LNCaP clone FGC (cell line): ENCODE data around the gene LHFPL2.

Experiments used
- DNase-seq: peaks from one replicate; pipeline ENCODE4 v3.0.0-alpha.2; 2011; ENCODE audit warnings: low read depth
- H3K4me3 ChIP-seq: 2 replicates; pipeline ENCODE4 v1.5.1; 2011; ENCODE audit warnings: mild to moderate bottlenecking, low read depth, low read length, control low read depth
- TF ChIP-seq, protein P1 (sequence below): IDR thresholded peaks from 2 replicates; pipeline ENCODE4 v1.5.1; 2012; ENCODE audit warnings: mild to moderate bottlenecking; ENCODE audit not compliant: control insufficient read depth, insufficient read depth; ENCODE audit errors: extremely low read depth

Gene LHFPL2

DNA sequence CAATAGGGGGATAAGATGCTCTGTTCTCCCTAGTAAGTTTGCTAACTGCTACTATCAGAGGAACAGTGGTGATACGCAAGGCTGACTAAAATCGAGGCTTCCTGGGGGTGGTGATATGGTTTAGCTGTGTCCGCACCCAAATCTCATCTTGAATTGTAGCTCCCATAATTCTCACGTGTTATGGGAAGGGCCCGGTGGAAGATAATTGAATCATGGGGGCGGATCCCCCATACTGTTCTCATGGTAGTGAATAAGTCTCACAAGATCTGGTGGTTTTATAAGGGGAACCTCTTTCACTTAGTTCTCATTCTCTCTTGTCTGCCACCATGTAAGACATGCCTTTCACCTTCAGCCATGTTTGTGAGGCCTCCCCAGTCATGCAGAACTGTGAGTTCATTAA lies 135.1 kb downstream of the LHFPL2 start:
- TF ChIP-seq, protein P1, sequence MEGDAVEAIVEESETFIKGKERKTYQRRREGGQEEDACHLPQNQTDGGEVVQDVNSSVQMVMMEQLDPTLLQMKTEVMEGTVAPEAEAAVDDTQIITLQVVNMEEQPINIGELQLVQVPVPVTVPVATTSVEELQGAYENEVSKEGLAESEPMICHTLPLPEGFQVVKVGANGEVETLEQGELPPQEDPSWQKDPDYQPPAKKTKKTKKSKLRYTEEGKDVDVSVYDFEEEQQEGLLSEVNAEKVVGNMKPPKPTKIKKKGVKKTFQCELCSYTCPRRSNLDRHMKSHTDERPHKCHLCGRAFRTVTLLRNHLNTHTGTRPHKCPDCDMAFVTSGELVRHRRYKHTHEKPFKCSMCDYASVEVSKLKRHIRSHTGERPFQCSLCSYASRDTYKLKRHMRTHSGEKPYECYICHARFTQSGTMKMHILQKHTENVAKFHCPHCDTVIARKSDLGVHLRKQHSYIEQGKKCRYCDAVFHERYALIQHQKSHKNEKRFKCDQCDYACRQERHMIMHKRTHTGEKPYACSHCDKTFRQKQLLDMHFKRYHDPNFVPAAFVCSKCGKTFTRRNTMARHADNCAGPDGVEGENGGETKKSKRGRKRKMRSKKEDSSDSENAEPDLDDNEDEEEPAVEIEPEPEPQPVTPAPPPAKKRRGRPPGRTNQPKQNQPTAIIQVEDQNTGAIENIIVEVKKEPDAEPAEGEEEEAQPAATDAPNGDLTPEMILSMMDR = no peak
- H3K4me3 ChIP-seq = no peak overlapping the region
- no peak for DNase-seq

DNA sequence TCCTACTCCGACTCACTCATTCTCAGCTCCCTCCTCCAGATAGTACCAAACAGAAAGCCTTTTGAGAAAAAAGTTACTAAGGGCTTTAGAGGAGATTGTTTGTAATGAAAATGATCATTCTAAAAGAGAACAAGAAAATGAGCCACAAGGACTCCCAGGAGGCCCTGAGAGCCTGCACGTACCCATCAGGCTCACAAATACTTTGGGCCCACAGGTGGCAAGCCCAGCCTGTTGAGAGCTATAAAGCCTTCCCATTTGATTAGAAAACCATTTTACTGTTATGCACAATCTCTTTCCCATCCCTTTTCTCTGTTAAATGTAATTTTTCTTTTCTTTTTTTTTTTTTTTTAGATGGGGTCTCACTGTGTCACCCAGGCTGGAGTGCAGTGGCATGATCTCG lies 136.1 kb downstream of the LHFPL2 start:
- no peak overlapping the region for H3K4me3 ChIP-seq
- DNase-seq = no peak
- TF ChIP-seq, protein P1 = no peak

DNA sequence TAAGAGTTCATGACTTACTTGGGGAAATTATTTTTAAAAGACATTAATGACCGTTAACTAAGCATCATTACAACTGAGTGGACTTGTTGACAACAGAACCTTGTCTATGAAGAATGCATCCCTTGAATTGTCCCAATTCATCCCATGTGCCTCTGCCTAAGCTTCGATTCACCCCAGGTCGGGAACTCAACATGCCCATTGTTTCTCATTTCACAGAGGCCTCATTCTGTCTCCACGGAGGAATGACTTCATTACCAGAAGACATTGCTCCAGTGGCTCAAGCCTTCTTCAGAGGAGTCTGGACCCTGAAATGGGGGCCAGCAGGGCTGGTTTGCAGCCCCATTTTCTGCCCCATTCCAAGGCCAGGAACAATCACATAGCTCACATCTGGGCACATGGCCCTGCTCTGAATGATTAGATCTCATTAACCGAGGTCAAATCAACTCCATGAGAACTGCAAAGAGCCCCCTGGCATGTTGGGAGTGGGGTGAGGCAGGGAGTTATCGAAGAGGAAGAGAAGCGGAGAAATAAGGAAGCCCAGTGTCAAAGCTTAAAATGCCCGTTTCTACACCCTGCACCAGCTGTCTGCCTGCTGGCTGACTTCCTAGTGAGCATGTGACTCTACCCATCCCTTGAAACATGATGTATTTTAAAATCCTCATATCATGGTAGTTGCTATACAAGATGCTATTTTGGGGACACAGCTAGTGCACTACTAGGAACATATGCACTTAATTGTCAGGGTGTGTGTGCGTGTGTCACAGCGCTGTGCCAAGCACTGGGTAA lies 137.3 kb downstream of the LHFPL2 start:
- TF ChIP-seq, protein P1 = no peak
- no peak overlapping the region for H3K4me3 ChIP-seq
- DNase-seq = no peak

DNA sequence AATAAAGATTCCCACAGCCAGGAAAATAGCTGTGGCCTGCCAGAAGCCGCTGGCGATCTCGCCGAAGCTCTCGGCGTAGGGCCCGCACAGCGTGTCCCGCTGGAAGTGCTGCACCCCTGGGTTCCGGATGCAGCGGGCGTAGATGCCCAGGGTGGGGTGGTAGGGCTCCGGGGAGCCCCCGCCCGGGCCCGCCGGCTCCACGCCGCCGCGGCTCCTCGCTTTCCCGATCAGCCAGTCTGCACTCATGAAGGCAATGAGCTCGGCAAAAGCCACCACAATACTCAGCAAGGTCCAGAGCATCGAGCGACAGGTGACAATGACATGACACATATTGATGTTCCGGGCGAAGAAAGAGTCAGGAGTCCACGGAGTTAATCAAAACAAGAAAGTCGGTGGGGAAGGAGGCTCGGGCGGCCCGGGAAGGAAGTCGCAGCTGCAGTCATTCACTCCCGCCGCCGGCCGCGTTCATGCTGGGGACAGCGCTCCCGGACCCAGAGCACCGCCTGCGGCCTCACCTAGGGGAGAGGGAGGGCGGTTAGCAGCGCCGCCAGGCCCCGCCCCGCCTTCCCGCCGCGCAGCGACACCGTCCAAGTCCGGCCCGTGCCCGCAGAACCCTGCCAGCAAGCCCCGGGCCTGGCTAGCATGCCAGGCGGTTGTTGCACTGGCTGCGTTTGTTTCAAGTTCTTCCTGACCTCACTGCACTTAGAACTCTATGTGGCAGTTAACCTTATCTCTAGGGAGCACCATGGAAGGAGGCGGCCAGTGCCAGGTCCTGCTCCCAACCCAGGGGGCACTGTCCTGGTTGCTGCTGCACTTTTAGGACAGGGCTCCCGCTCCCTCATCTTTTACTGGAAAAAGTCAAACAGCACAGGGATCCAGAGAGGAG lies 138.4 kb downstream of the LHFPL2 start:
- peak overlapping the region; percentile 28 for H3K4me3 ChIP-seq
- TF ChIP-seq, protein P1 = no peak
- DNase-seq = peak; percentile 59

DNA sequence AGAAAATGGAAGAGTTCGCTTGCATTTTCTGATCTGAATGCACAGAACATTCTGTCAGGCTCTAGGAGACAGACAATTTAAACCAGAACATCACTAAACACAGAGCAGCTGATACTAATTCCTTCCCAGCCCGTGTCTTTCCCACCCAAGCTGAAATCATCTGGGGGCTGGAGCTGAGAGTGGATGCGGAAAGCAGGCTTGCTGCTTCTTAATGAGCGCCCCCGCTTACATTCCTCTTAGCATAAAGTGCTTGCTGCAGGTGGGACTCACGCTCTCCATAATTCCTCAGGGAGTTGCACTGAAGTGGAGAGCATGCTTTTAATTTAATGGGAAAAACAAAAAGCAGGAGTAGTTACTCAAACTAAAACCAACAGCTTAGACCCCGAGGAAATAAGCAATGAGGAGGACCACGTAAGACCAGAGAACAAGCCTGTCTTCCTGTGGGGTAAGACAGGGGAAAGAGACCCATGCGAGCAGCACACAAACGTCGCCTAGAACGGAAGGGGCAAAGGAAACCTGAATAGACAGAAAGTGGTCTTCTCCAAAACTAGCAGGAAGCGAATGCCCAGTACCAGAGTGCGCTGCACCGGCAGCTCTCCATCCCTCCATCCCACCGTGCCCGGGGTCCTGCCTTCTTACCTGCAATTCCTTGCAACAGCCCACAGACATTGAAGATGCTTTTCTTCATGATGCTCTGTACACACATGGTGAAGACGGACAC lies 139.3 kb downstream of the LHFPL2 start:
- no peak for DNase-seq
- H3K4me3 ChIP-seq = no peak overlapping the region

DNA sequence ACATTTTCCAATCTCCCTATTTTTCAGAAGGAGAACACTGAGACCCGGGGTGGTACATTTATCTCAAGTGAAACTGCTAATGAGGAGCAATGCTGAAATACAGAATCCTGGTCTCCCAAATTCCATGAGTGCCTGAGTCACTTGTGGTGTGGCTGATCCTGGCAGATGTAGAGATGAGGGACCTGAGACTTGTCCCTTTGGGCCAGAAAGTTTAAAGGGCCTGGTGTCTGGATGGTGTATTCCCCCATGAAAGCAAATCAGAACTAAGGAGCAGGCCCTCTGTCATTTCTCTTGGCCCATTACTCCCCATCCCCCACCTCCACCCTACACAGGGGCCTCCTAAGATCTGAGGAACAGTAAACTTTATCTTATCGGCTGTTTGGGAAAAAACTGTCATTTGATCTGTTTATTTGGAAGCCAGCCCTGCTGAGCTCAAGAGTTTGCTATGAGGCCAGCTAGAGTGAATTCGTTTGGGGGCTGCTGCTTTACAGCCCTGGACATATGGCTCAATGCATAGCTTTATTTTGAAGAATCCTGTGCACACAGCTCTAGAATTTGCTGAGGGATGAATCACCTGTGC lies 140.3 kb downstream of the LHFPL2 start:
- DNase-seq = no peak
- TF ChIP-seq, protein P1 = no peak
- no peak overlapping the region for H3K4me3 ChIP-seq

More for the DNA sequence above, 139.3 kb downstream of the LHFPL2 start:
- TF ChIP-seq, protein P1 = no peak
